Fibroblast of lung (primary cell): ENCODE measurements around the gene TM9SF1. TPM values are rescaled to one million over a fixed set of nuclear protein-coding genes. Genes with fewer than 3 reads are reported as not detected.

Experiments used
- DNase-seq, 2 donors: peaks; one replicate each; pipeline versions ENCODE4 v3.0.0 to v3.0.0-alpha.2; 2010; ENCODE audit warnings: low read depth in 2 of 2
- H2AFZ ChIP-seq: 2 replicates; pipeline ENCODE4 v1.5.1; 2012; ENCODE audit warnings: low read length, control low read depth, inconsistent platforms
- H3K27ac ChIP-seq: 2 replicates; pipeline ENCODE4 v1.5.1; 2011; ENCODE audit warnings: low read length, control low read depth; ENCODE audit not compliant: insufficient read depth
- H3K27me3 ChIP-seq: 2 replicates; pipeline ENCODE4 v1.5.1; 2011; ENCODE audit warnings: mild to moderate bottlenecking, low read length; ENCODE audit not compliant: control insufficient read depth, insufficient read depth
- H3K36me3 ChIP-seq: 2 replicates; pipeline ENCODE4 v1.5.1; 2011; ENCODE audit warnings: low read length; ENCODE audit not compliant: control insufficient read depth, insufficient read depth
- H3K4me1 ChIP-seq: 2 replicates; pipeline ENCODE4 v1.5.1; 2011; ENCODE audit warnings: low read length; ENCODE audit not compliant: control insufficient read depth, insufficient read depth; ENCODE audit errors: extremely low read depth
- H3K4me2 ChIP-seq: 2 replicates; pipeline ENCODE4 v1.5.1; 2011; ENCODE audit warnings: low read length, control low read depth; ENCODE audit not compliant: insufficient read depth; ENCODE audit errors: extremely low read depth
- H3K4me3 ChIP-seq, 4 experiments: fragments of 200-600 bp in 1 of 4; sonication (generic) in 1 of 4; replicated peaks in 1 of 4; 2 replicates each; pipeline ENCODE4 v1.5.1; 2011 to 2016; ENCODE audit warnings: low read length in 4 of 4, low read depth in 3 of 4, mild to moderate bottlenecking in 3 of 4, control low read depth in 2 of 4, inconsistent platforms in 1 of 4, mixed read lengths in 1 of 4; ENCODE audit not compliant: insufficient read depth in 1 of 4; ENCODE audit errors: control extremely low read depth in 1 of 4
- H3K79me2 ChIP-seq: 2 replicates; pipeline ENCODE4 v1.5.1; 2012; ENCODE audit warnings: mild to moderate bottlenecking, low read length, inconsistent platforms; ENCODE audit not compliant: control insufficient read depth, insufficient read depth
- H3K9ac ChIP-seq: 2 replicates; pipeline ENCODE4 v1.5.1; 2011; ENCODE audit warnings: mild to moderate bottlenecking, low read length, control low read depth; ENCODE audit not compliant: insufficient read depth
- H3K9me3 ChIP-seq: 2 replicates; pipeline ENCODE4 v1.5.1; 2012; ENCODE audit warnings: low read depth, low read length; ENCODE audit not compliant: control insufficient read depth, insufficient read depth
- H4K20me1 ChIP-seq: 2 replicates; pipeline ENCODE4 v1.5.1; 2011; ENCODE audit warnings: low read length; ENCODE audit not compliant: control insufficient read depth, insufficient read depth; ENCODE audit errors: extremely low read depth
- EZH2 ChIP-seq: IDR thresholded peaks from 2 replicates; pipeline ENCODE4 v1.5.1; 2012; ENCODE audit warnings: low read length, control low read depth, mild to moderate bottlenecking; ENCODE audit errors: missing control alignments
- polyA plus RNA-seq, 2 donors: library from polyadenylated mRNA; depleted of rRNA in 1 of 2; stranded (reverse) in 1 of 2; unstranded in 1 of 2; fragments of >200 nt; gene quantifications; 2 replicates each; pipeline ENCODE4 v1.2.1, GENCODE V29; 2011 to 2012; ENCODE audit warnings: missing spikeins in 1 of 2
- total RNA-seq: library from RNA; depleted of rRNA; stranded (reverse); fragments of >200 nt; gene quantifications from 2 replicates; pipeline ENCODE4 v1.2.1, GENCODE V29; 2014
- TF ChIP-seq, protein P1 (sequence below), 2 donors: IDR thresholded peaks in 1 of 2; conservative IDR thresholded peaks in 1 of 2; 1 replicate in 1 of 2; 2 replicates in 1 of 2; pipeline ENCODE4 v1.5.1; 2011 to 2012; ENCODE audit warnings: low read length in 2 of 2, control low read depth in 1 of 2, inconsistent platforms in 1 of 2, low read depth in 1 of 2, mild to moderate bottlenecking in 1 of 2

Gene TM9SF1
- total and polyA plus RNA-seq, 2 donors (not counting 1 experiment from before 2014, with no cell fraction given) = 61.6 to 65.1 TPM

DNA sequence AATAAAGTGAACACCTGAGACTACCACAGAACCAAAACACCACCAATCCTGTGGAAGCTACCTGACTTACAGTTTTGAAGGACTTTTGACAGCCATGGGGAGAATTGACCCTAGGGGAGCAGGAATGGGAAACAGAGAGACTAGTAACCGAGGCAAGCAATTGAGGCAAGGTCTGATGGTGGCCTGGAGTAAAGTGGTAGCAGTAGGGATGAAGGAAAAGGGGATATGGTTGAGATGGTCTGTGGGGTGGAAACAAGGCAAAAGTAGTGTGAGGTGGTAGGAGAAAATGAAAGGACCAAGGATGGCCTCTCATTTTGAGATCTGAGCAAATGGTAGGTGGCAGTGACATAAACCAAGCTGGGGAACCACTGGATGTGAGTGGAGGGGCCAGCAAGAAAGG is 38.4 kb downstream of the TM9SF1 start:
- Histone ChIP-seq H3K4me3 (no peak overlapping the region), H3K9me3 (no peaks in the 10 kb centered on the region), H3K27ac (no peak overlapping the region), H3K4me1 (peaks cover 6% of the 10 kb centered on the region), H4K20me1 (no peaks in the 10 kb centered on the region), H2AFZ (no peak overlapping the region), H3K79me2 (peaks cover 7% of the 10 kb centered on the region), H3K36me3 (peaks cover 20% of the 10 kb centered on the region), H3K27me3 (no peaks in the 10 kb centered on the region), H3K9ac (no peak overlapping the region), H3K4me2 (no peak overlapping the region)
- no peak for TF ChIP-seq EZH2
- TF ChIP-seq, protein P1, sequence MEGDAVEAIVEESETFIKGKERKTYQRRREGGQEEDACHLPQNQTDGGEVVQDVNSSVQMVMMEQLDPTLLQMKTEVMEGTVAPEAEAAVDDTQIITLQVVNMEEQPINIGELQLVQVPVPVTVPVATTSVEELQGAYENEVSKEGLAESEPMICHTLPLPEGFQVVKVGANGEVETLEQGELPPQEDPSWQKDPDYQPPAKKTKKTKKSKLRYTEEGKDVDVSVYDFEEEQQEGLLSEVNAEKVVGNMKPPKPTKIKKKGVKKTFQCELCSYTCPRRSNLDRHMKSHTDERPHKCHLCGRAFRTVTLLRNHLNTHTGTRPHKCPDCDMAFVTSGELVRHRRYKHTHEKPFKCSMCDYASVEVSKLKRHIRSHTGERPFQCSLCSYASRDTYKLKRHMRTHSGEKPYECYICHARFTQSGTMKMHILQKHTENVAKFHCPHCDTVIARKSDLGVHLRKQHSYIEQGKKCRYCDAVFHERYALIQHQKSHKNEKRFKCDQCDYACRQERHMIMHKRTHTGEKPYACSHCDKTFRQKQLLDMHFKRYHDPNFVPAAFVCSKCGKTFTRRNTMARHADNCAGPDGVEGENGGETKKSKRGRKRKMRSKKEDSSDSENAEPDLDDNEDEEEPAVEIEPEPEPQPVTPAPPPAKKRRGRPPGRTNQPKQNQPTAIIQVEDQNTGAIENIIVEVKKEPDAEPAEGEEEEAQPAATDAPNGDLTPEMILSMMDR (conservative IDR thresholded peaks at IDR 0.05 in 1 of 2, IDR thresholded peaks at IDR 0.05 in 1 of 2; ENCODE audit: low read depth in 1 of 2, low read length in 2 of 2) = no peak
- no peak for DNase-seq

DNA sequence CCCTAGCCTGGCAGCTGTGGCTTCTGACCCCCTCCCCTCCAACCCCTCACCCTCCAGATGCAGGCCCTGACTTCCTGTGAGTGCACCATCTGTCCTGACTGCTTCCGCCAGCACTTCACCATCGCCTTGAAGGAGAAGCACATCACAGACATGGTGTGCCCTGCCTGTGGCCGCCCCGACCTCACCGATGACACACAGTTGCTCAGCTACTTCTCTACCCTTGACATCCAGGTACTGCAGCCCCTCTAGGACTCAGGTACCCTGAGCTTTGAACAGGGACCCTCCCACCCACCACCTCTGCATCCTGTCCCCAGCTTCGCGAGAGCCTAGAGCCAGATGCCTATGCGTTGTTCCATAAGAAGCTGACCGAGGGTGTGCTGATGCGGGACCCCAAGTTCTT is 40.1 kb downstream of the TM9SF1 start:
- H3K27ac ChIP-seq = no peak overlapping the region
- H3K9ac ChIP-seq = no peak overlapping the region
- peaks cover 28% of the 10 kb centered on the region for H3K36me3 ChIP-seq
- no peak overlapping the region for H2AFZ ChIP-seq
- no peak for TF ChIP-seq EZH2
- TF ChIP-seq, protein P1 (conservative IDR thresholded peaks at IDR 0.05 in 1 of 2, IDR thresholded peaks at IDR 0.05 in 1 of 2; ENCODE audit: low read depth in 1 of 2, low read length in 2 of 2) = no peak
- no peaks in the 10 kb centered on the region for H3K9me3 ChIP-seq
- H4K20me1 ChIP-seq = no peaks in the 10 kb centered on the region
- H3K4me2 ChIP-seq = no peak overlapping the region
- no peaks in the 10 kb centered on the region for H3K79me2 ChIP-seq
- H3K4me1 ChIP-seq = no peaks in the 10 kb centered on the region
- DNase-seq = no peak
- H3K27me3 ChIP-seq = no peaks in the 10 kb centered on the region
- no peak overlapping the region for H3K4me3 ChIP-seq

GRCh38 chr14:24151404-24152080 is 43.7 kb downstream of the TM9SF1 start:
- no peak overlapping the region for H3K27ac ChIP-seq
- H3K27me3 ChIP-seq = no peaks in the 10 kb centered on the region
- peaks cover 18% of the 10 kb centered on the region for H3K79me2 ChIP-seq
- H3K4me3 ChIP-seq = no peak overlapping the region
- H3K36me3 ChIP-seq = peaks cover 24% of the 10 kb centered on the region
- no peaks in the 10 kb centered on the region for H3K9me3 ChIP-seq
- no peak overlapping the region for H3K9ac ChIP-seq
- no peaks in the 10 kb centered on the region for H4K20me1 ChIP-seq
- H3K4me1 ChIP-seq = no peaks in the 10 kb centered on the region
- DNase-seq = no peak
- H2AFZ ChIP-seq = no peak overlapping the region
- TF ChIP-seq, protein P1 (conservative IDR thresholded peaks at IDR 0.05 in 1 of 2, IDR thresholded peaks at IDR 0.05 in 1 of 2; ENCODE audit: low read depth in 1 of 2, low read length in 2 of 2) = no peak
- no peak overlapping the region for H3K4me2 ChIP-seq
